GM20431 (cell line): ENCODE measurements around the gene ASAP2.

Experiments used
- in situ Hi-C: fragments of 300-500 bp; cut with MseI, MboI; formaldehyde crosslinking; loops from one replicate; pipeline ENCODE4 v1.15.0; 2020; ENCODE audit warnings: low sequenced_read_pairs; ENCODE audit not compliant: unreplicated experiment

The ASAP2 gene

GRCh38 chr2:9310798-9311197, 104.2 kb downstream of the ASAP2 start:
- in situ Hi-C loops: no loop called here

- in situ Hi-C loops: no loop called here
Observed at GRCh38 chr2:9311488-9311887, 104.9 kb downstream of the ASAP2 start.

GRCh38 chr2:9312591-9312990, 106.0 kb downstream of the ASAP2 start:
- in situ Hi-C loops: no loop called here

GRCh38 chr2:9313443-9313842, 106.8 kb downstream of the ASAP2 start:
- in situ Hi-C loops: no loop called here

GRCh38 chr2:9315280-9315847, 108.8 kb downstream of the ASAP2 start:
- in situ Hi-C loops: no loop called here

- in situ Hi-C loops: no loop called here
Observed at GRCh38 chr2:9317559-9317958, 110.9 kb downstream of the ASAP2 start.

- in situ Hi-C loops: no loop called here
Observed at GRCh38 chr2:9318461-9319337, 112.1 kb downstream of the ASAP2 start.

GRCh38 chr2:9319338-9319715, 112.7 kb downstream of the ASAP2 start:
- in situ Hi-C loops: no loop called here

GRCh38 chr2:9322576-9322975, 116.0 kb downstream of the ASAP2 start:
- in situ Hi-C loops: no loop called here

- in situ Hi-C loops: no loop called here
Observed at GRCh38 chr2:9325428-9325827, 118.8 kb downstream of the ASAP2 start.

GRCh38 chr2:9326975-9327374, 120.4 kb downstream of the ASAP2 start:
- in situ Hi-C loops: no loop called here

- in situ Hi-C loops: no loop called here
Observed at GRCh38 chr2:9327873-9328352, 121.3 kb downstream of the ASAP2 start.

GRCh38 chr2:9328931-9329330, 122.3 kb downstream of the ASAP2 start:
- in situ Hi-C loops: no loop called here

- in situ Hi-C loops: no loop called here
Observed at GRCh38 chr2:9329497-9329896, 122.9 kb downstream of the ASAP2 start.

- in situ Hi-C loops: no loop called here
Observed at GRCh38 chr2:9330612-9331270, 124.1 kb downstream of the ASAP2 start.

GRCh38 chr2:9331704-9332103, 125.1 kb downstream of the ASAP2 start:
- in situ Hi-C loops: no loop called here

- in situ Hi-C loops: no loop called here
Observed at GRCh38 chr2:9332136-9332852, 125.7 kb downstream of the ASAP2 start.

- in situ Hi-C loops: no loop called here
Observed at GRCh38 chr2:9332853-9333245, 126.2 kb downstream of the ASAP2 start.

- in situ Hi-C loops: no loop called here
Observed at GRCh38 chr2:9333591-9334171, 127.1 kb downstream of the ASAP2 start.

GRCh38 chr2:9334761-9335160, 128.1 kb downstream of the ASAP2 start:
- in situ Hi-C loops: no loop called here
